ENCODE data around the gene SLC6A16.
"Not testable (repeated sequence)": the region's sequence is repeated elsewhere in the genome, so short reads cannot be mapped to it uniquely, and the experiment has no call there.

Gene SLC6A16

GRCh38 chr19:49324801-49325576, at the start of gene SLC6A16:
Gene SLC6A16 (minus strand): TSS chr19:49325191. CDS start chr19:49311347, 13,844 bp downstream.
- DNase-seq (ENCODE audit: low read depth): no peak

GRCh38 chr19:49373174-49373573, 48.2 kb upstream of the SLC6A16 start:
- DNase-seq (ENCODE audit: low read depth): not testable (repeated sequence)

GRCh38 chr19:49371184-49371583, 46.2 kb upstream of the SLC6A16 start:
- no peak for DNase-seq (ENCODE audit: low read depth)

GRCh38 chr19:49368711-49369358, 43.8 kb upstream of the SLC6A16 start:
- DNase-seq (ENCODE audit: low read depth): no peak

- DNase-seq (ENCODE audit: low read depth): no peak
Measured at GRCh38 chr19:49366110-49366509, 41.1 kb upstream of the SLC6A16 start.

GRCh38 chr19:49364083-49364737, 39.2 kb upstream of the SLC6A16 start:
- DNase-seq (ENCODE audit: low read depth): no peak

GRCh38 chr19:49363268-49364082, 38.5 kb upstream of the SLC6A16 start, which contains the start of gene DKKL1:
Gene DKKL1 (plus strand): TSS chr19:49363877. CDS start chr19:49363999, 122 bp downstream.
- DNase-seq (ENCODE audit: low read depth): peak; percentile 98

GRCh38 chr19:49362929-49363267, 37.9 kb upstream of the SLC6A16 start:
- DNase-seq (ENCODE audit: low read depth): peak; percentile 46

GRCh38 chr19:49362048-49362928, 37.3 kb upstream of the SLC6A16 start, which contains the start of gene TEAD2:
Gene TEAD2 (minus strand): TSS chr19:49362416. CDS start chr19:49360075, 2,341 bp downstream.
- peak; percentile 42 for DNase-seq (ENCODE audit: low read depth)

- DNase-seq (ENCODE audit: low read depth): peak; percentile 75
Measured at GRCh38 chr19:49361438-49362047, 36.6 kb upstream of the SLC6A16 start.

GRCh38 chr19:49359851-49360820, 35.1 kb upstream of the SLC6A16 start:
- DNase-seq (ENCODE audit: low read depth): no peak

GRCh38 chr19:49357186-49357585, 32.2 kb upstream of the SLC6A16 start:
- DNase-seq (ENCODE audit: low read depth): no peak

GRCh38 chr19:49356382-49356781, 31.4 kb upstream of the SLC6A16 start:
- DNase-seq (ENCODE audit: low read depth): no peak

GRCh38 chr19:49355909-49356353, 30.9 kb upstream of the SLC6A16 start:
- no peak for DNase-seq (ENCODE audit: low read depth)

- no peak for DNase-seq (ENCODE audit: low read depth)
Measured at GRCh38 chr19:49349567-49349966, 24.6 kb upstream of the SLC6A16 start.

- DNase-seq (ENCODE audit: low read depth): no peak
Measured at GRCh38 chr19:49348305-49349189, 23.6 kb upstream of the SLC6A16 start.

GRCh38 chr19:49347835-49348234, 22.8 kb upstream of the SLC6A16 start:
- peak; percentile 73 for DNase-seq (ENCODE audit: low read depth)

GRCh38 chr19:49347191-49347590, 22.2 kb upstream of the SLC6A16 start:
- DNase-seq (ENCODE audit: low read depth): no peak
